RCC 7860 (cell line): ENCODE measurements around the gene BOC.

Experiments
- DNase-seq: peaks from one replicate; pipeline ENCODE4 v3.0.0-alpha.2; 2015; ENCODE audit warnings: low spot score
- FAIRE-seq: peaks from 2 replicates; lab custom pipeline; 2012; peaks lifted over from hg19 to GRCh38; lab: Jason Lieb, UNC

Gene BOC

DNA sequence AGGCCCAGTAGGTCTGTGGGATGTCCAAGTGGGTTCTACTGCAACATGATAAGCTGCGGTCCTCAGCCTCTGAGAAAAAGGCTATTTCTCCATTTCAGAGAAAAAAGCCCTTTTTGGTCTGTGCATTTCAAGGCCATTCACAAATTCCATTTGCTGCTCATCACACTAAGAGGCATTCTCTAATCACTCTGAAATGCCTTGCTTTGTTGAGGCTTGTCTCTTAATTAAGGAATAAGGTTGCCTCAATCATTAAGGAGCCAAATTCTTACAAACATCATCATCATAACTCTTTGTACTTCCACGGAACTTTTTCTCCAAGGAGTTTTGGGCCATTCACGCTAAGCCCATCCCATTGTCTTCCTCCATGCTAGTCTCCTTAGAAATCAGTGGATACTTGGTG, 74.4 kb downstream of the BOC start:
- FAIRE-seq = no peak

GRCh38 chr3:113286524-113286923, 75.2 kb downstream of the BOC start:
- no peak for FAIRE-seq
- no peak for DNase-seq

More for the DNA sequence above, 74.4 kb downstream of the BOC start:
- DNase-seq = no peak

DNA sequence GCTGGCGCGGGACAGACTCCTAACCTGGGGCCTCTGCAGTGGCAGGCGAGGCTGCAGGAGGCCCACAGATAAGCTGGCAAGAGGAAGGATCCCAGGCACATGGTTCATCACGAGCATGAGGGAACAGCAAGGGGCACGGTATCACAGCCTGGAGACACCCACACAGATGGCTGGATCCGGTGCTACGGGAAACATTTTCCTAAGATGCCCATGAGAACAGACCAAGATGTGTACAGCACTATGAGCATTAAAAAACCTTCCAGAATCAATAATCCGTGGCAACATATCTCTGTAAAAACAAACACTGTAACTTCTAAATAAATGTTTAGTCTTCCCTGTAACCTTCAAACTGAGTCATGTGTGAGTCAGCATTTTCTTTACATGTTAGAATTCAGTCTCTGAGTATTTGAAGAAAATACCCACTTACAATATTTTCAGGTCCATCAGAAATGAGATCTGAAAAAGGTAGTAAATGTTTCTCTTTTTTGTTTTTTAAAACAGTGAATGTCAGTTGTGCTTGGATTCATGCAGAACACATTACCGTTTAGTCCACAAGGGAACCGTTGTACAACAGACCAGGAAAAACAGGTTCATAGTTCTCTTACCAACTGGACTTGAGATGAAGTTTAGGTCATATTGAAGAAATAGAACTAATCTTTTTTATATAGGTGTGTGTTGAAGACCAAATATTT, 75.9 kb downstream of the BOC start:
- DNase-seq (peak; percentile 57), FAIRE-seq (peak; percentile 81)

DNA sequence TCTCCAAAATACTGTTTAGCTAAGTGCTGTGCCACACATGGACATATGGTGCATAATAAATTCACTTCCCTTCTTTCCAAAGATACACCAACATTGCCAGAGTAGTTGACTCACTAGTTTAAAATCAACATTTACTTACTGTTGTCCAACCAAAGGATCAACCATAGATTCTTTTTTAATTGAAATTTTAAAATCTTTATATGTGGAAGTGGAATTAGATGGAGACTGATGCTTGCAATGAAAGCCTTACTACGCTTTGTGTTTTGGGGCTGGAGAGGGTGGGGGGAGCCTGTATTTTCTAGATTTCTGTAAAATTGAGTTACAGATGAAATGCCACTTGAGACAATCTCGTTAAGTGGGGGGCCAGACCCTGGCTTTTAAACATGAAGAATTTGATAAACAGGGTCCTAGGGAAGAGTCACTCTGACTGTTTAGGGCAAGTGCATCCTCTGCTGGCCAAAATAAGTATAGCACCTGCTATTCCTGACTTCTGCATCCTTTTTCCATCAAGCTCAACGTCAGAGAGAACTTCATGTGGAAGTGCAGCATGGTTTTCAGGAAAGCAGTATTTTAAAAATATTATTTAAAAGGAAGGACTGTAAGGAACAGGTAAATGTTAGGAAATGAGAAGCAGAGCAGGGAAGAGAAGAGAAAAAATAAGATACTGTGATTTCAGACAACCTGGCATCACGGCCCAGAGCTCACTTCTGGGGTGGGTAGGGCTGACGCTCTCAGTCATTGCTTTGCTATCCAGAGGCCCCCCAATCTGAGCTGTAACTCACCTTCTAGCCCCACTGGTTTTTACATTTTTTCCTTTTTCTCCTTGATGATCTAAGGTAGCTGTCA, 76.7 kb downstream of the BOC start:
- FAIRE-seq (peak; percentile 26), DNase-seq (peak; percentile 34)

- DNase-seq (no peak), FAIRE-seq (no peak)
These were observed 77.5 kb downstream of the BOC start for GRCh38 chr3:113288881-113289280.

- DNase-seq (no peak), FAIRE-seq (no peak)
These were observed 80.2 kb downstream of the BOC start for GRCh38 chr3:113291572-113291971.

DNA sequence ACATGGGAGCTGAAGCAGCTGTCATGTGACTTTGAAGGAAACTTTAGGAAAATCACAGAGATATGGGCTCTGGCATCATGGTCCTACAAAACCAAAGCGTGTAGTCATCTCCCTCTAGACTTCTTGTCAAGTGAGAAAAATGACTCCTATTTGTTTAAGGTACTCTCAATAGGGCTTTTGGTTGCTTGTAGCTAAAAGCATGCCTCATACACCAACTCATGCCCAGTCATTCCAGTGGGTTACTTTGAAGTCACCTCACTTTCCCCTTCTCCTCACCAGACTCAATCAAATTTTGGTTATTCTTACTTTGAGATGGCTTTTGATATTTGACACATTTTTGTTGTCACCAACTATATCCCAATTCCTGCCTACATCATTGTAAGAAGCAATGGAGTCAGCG, 81.6 kb downstream of the BOC start:
- no peak for FAIRE-seq

DNA sequence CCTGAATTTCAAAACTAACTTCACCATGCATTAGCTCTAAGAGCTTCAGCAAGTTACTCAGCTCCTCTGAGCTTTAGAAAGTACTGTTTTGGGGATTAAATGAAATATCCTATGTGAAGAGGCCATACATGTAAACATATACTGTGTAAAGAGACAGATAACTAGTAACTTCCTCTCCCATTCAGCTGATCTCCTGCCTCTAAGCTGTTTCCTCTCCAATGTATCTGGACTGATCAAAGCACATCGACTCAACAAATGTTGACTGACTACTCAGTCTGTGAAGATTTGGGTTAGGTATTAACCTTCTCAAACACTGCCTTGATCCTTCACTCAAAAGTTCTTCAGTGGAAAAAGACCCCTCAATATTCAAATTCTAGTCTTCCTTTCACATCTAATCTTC, 82.0 kb downstream of the BOC start:
- no peak for DNase-seq
- FAIRE-seq = no peak

More for the DNA sequence above, 81.6 kb downstream of the BOC start:
- DNase-seq = no peak

- DNase-seq (no peak), FAIRE-seq (no peak)
These were observed 84.1 kb downstream of the BOC start for GRCh38 chr3:113295463-113295862.

GRCh38 chr3:113297287-113297686, 85.9 kb downstream of the BOC start:
- no peak for FAIRE-seq
- DNase-seq = no peak

- DNase-seq (no peak), FAIRE-seq (no peak)
These were observed 86.5 kb downstream of the BOC start for GRCh38 chr3:113297841-113298240.

GRCh38 chr3:113300596-113300995, 89.2 kb downstream of the BOC start:
- FAIRE-seq = no peak
- no peak for DNase-seq

DNA sequence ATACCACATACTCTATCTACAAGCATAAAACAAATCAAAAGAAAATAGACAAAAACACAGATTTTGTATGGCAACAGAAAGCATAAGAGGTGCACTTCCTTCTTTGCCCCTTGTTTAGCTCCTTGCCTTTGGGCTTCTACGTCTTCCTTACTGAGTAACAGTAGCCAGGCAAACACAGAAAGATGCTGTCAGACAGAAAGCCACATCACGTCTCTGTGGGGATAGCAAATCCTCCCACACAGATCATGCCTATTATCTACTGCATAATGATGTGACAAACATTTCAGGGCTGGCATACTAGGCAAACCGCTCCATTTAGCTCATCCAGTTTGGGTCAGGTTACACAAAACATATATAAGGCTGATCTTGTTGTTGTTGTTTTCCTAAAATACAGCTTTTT, 92.7 kb downstream of the BOC start:
- DNase-seq (no peak), FAIRE-seq (no peak)

DNA sequence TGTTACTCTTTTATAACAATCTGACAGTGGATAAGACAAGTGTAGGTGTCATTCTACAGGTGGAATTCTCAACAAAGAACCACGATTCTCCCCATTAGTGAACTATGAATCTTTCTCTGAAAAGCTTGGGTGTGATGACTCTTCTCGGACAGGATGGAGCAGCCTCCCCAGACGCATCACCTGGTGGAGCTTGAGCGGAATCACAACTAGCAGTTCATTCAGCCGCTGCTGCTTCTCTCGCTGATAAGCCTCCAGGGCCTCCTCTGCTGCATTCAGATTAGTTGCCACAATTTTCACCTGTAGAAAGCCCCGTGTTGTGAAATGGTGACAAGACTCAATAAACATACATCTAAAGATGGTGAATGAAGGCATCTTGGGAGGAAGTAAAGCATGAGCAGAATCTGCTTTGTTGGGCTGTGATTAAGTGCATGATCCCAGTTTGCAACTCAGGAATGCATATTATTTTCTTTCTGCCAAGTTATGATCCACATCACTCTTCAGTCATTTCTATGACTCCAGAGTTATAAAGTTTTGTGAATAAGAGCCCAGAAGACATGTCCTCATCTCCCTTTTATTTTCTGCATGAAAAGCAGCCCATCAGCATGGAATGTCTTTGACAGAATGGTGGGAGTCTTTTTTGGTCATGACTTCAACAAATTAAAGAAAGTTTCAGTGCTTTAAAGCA, 93.6 kb downstream of the BOC start:
- FAIRE-seq (no peak), DNase-seq (no peak)

DNA sequence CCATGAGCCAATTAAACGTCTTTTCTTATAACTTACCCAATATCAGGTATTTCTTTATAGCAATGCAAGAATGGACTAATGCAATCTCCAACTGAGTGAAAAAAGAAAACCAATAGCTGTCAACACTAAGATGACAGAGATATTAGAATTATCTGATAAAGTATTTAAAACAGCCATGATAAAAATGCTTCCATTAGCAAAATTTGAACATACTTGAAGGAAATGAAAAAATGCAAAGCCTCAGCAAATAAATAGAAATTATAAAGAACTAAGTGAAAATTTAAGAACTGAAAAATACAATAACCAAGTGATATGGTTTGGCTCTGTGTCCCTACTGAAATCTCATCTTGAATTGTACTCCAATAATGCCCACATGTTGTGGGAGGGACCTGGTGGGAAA, 99.6 kb downstream of the BOC start:
- no peak for DNase-seq
- no peak for FAIRE-seq

- FAIRE-seq (no peak), DNase-seq (no peak)
These were observed 101.1 kb downstream of the BOC start for GRCh38 chr3:113312416-113312815.

- DNase-seq (no peak), FAIRE-seq (no peak)
These were observed 103.6 kb downstream of the BOC start for GRCh38 chr3:113314923-113315322.

DNA sequence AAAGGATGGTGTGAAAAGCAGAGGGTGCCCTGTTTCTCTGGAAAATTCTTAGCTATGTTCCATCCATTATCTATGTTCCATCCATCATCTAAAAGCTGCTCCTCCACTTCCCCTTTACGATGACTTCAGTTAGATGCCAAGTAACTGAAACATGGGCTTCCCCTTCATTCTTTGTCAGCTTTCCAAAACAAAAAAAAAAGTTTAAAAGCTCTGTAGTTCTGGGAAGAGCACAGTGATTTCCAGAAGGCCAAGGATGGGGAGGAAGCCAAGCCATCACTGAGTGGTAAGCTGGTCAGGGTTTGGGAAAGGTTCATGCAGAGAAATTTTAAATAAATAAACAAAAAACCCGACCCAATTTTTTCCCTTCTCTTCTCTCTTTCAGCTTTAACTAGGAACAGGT, 118.4 kb downstream of the BOC start:
- FAIRE-seq (no peak), DNase-seq (no peak)

- DNase-seq (no peak), FAIRE-seq (no peak)
These were observed 119.4 kb downstream of the BOC start for GRCh38 chr3:113330742-113331141.

DNA sequence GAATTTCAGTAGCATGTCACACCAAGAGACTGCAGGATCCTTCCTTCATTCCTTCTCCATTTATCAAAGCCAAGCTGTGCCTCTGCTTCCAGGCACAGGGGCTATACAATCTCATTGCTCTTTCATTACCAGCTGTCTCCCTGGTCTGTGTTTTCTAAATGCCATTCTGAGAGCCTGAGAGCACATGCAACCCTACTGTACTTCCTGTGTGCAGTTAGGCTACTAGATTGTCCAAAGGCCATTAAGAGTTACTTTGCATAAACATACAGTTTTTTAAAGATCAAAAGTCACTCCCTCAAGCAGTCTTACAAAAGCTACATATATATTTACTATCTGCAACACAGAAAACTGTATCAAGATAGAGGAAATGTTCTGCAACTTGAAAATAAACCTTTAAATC, 119.8 kb downstream of the BOC start:
- DNase-seq = no peak
- no peak for FAIRE-seq
